HFFc6 (cell line): Measurements from ENCODE around the gene TWIST2. TPM values are rescaled to one million over a fixed set of nuclear protein-coding genes. Genes with fewer than 3 reads are reported as not detected.

Source experiments
- DNase-seq: peaks from one replicate; pipeline ENCODE4 v3.0.0-alpha.2; 2018
- H3K27ac Mint-ChIP-seq: 2 replicates; pipeline ENCODE4 v1.8.0; 2020; ENCODE audit warnings: mild to moderate bottlenecking, mixed read lengths
- H3K27me3 Mint-ChIP-seq: 2 replicates; pipeline ENCODE4 v1.8.0; 2021; ENCODE audit warnings: mild to moderate bottlenecking, moderate library complexity, mixed read lengths; ENCODE audit not compliant: insufficient read depth
- H3K36me3 Mint-ChIP-seq: 2 replicates; pipeline ENCODE4 v1.8.0; 2021; ENCODE audit warnings: low read depth, mixed read lengths
- H3K4me1 Mint-ChIP-seq: 2 replicates; pipeline ENCODE4 v1.8.0; 2020; ENCODE audit warnings: low read depth, mixed read lengths
- H3K4me3 Mint-ChIP-seq: 2 replicates; pipeline ENCODE4 v1.8.0; 2020; ENCODE audit warnings: mild to moderate bottlenecking, moderate library complexity, mixed read lengths
- H3K9me3 Mint-ChIP-seq: 2 replicates; pipeline ENCODE4 v1.8.0; 2020; ENCODE audit warnings: mild to moderate bottlenecking, mixed read lengths
- total RNA-seq, 6 experiments: library from RNA; stranded (reverse); fragmentation: NEBNext Ultra II Directional; extraction: Animal tissue kit (Norgen Biotek cat#: 25700); gene quantifications; 2 replicates in 1 of 6; 3 replicates in 5 of 6; pipeline ENCODE4 v1.2.3, GENCODE V29; 2021
- TF ChIP-seq, protein P1 (sequence below): fragments of 200-600 bp; sonication (generic); IDR thresholded peaks from 2 replicates; pipeline ENCODE4 v1.5.0; 2021; ENCODE audit warnings: antibody characterized with exemption, mild to moderate bottlenecking

Gene TWIST2
- total RNA-seq, 6 experiments from 2014 or later, result 127 to 146 (median 137) TPM

DNA sequence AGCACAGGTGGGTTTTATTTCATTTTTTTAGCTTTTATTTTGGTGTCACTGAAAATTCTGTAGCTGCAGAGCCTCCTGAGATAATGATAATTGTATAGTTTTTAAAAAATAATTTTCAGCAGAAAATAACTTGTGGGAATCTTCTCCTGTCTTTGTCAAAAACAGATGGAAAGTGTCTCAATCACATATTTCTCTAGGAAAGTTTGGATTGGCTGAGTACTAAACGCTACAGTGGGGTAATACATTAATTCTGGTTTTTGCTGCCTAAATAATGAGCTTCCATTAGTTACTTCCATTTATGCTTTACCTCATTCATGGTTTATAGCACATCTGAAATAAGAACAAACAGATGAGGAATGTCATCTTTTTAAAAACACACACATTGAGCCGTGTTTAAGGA lies 2.2 kb downstream of the TWIST2 start:
- peak overlapping the region; percentile 90 for H3K4me3 Mint-ChIP-seq
- TF ChIP-seq, protein P1, sequence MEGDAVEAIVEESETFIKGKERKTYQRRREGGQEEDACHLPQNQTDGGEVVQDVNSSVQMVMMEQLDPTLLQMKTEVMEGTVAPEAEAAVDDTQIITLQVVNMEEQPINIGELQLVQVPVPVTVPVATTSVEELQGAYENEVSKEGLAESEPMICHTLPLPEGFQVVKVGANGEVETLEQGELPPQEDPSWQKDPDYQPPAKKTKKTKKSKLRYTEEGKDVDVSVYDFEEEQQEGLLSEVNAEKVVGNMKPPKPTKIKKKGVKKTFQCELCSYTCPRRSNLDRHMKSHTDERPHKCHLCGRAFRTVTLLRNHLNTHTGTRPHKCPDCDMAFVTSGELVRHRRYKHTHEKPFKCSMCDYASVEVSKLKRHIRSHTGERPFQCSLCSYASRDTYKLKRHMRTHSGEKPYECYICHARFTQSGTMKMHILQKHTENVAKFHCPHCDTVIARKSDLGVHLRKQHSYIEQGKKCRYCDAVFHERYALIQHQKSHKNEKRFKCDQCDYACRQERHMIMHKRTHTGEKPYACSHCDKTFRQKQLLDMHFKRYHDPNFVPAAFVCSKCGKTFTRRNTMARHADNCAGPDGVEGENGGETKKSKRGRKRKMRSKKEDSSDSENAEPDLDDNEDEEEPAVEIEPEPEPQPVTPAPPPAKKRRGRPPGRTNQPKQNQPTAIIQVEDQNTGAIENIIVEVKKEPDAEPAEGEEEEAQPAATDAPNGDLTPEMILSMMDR, result no peak
- H3K27ac Mint-ChIP-seq, result peak overlapping the region; percentile 92
- peaks cover 52% of the 10 kb centered on the region for H3K36me3 Mint-ChIP-seq
- no peaks in the 10 kb centered on the region for H3K9me3 Mint-ChIP-seq
- H3K27me3 Mint-ChIP-seq, result peaks cover 9% of the 10 kb centered on the region
- peaks cover 50% of the 10 kb centered on the region for H3K4me1 Mint-ChIP-seq
- DNase-seq, result no peak

DNA sequence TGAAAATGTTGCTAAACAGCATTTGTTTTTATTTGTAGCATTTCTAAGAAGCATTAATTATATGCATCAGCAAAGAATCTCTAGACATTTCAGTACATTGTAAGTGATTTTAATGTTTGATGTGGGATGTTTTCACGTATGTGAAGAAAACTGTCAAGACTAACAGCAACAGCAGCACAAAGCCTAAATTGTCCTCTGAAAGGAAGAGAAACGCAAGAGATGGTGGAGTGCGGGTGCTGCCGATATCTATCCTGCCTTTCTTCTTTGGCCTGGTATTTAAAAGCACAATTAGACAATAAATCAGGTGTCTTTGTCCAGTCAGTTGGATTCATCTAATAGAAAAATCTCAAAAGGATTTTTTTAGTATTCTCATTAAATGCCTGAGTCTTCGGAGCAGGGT lies 3.1 kb downstream of the TWIST2 start:
- Mint-ChIP-seq H3K4me1 (peaks cover 50% of the 10 kb centered on the region), H3K27me3 (peaks cover 9% of the 10 kb centered on the region), H3K27ac (peak overlapping the region; percentile 92), H3K9me3 (no peaks in the 10 kb centered on the region), H3K4me3 (peak overlapping the region; percentile 90), H3K36me3 (peaks cover 61% of the 10 kb centered on the region)
- DNase-seq, result no peak
- TF ChIP-seq, protein P1, result no peak

DNA sequence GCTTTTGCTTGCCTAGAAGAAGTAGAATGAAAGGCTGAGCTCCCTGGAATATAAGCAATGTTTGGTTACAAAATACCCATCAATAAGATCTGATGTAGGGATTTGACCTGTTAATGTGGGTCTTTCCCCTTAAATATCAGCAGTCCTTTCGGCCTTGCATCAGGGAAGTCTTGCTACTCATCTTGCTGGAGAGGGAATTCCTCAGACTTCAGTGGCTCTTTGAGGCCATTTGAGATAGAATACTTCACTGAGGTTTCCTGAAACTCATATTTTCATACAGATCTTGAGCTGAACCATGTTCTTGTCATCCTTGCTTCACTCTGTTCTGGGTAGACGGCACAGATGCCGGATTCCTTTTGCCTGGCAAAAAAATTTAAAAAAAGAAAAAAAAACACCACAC lies 3.9 kb downstream of the TWIST2 start:
- TF ChIP-seq, protein P1, result no peak
- Mint-ChIP-seq H3K27ac (peak overlapping the region; percentile 92), H3K36me3 (peaks cover 66% of the 10 kb centered on the region), H3K27me3 (peaks cover 9% of the 10 kb centered on the region), H3K9me3 (no peaks in the 10 kb centered on the region), H3K4me1 (peaks cover 56% of the 10 kb centered on the region), H3K4me3 (peak overlapping the region; percentile 90)
- DNase-seq, result no peak

DNA sequence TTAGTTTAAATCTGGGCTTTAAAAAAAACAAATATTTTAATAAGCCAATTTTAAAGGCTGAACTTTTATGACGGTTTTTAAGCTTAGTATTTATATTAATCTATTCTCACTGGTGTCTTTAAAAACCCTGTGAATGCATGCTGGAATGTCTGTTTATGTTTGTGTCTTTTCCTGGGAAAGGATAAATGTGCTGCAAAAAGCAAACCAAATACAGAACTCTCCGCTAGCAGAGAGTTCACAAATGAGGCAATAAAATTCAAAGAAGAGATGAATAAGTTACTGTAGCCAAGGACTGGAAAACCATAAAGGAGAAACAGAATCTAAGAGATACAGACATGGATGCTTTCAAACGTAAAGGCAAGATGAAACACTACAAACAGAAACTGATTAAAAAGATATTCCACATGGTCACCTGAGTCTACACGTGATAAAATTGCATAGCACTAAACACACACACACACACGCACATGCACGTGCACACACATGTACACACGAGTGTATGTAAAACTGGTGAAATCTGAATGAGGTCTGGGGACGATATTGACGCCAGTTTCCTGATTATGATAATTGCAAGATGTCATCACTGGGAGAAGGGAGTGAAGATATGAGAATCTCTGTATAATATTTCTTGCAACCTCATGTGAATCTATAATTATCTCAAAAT lies 4.5 kb downstream of the TWIST2 start:
- no peak for DNase-seq
- Mint-ChIP-seq H3K4me3 (peak overlapping the region; percentile 90), H3K9me3 (no peaks in the 10 kb centered on the region), H3K4me1 (peaks cover 61% of the 10 kb centered on the region), H3K36me3 (peaks cover 69% of the 10 kb centered on the region), H3K27me3 (peaks cover 9% of the 10 kb centered on the region), H3K27ac (peak overlapping the region; percentile 92)
- TF ChIP-seq, protein P1, result no peak

DNA sequence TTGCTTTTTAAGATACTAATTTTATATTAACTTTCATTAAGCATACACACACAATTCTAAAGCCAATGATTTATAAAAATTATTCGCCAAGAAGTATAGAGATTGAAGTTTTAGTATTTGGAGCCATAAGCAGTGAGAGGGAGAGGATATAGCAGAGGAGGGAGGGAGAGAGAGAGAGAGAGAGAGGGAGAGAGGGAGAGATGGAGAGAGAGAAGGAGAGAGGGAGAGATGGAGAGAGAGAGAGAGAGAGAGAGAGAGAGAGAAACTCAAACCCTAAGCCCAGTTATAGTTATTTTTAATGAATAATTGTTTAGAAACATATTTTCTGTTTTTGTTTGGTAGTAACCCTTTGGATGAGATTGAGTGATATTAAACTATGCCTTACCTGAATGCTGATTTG lies 5.3 kb downstream of the TWIST2 start:
- Mint-ChIP-seq H3K27ac (peak overlapping the region; percentile 98), H3K4me1 (peaks cover 70% of the 10 kb centered on the region), H3K36me3 (peaks cover 77% of the 10 kb centered on the region), H3K9me3 (no peaks in the 10 kb centered on the region), H3K4me3 (peak overlapping the region; percentile 90), H3K27me3 (peaks cover 9% of the 10 kb centered on the region)
- TF ChIP-seq, protein P1, result no peak
- DNase-seq, result no peak
